H9 (cell line): Measurements from ENCODE around the gene ZHX3. TPM values are rescaled to one million over a fixed set of nuclear protein-coding genes. Genes with fewer than 3 reads are reported as not detected.

ENCODE experiments used
- DNase-seq: peaks from one replicate; pipeline ENCODE4 v3.0.0-alpha.2; 2017
- H2AFZ ChIP-seq: one replicate; pipeline ENCODE4 v1.6.1; 2013; ENCODE audit warnings: mild to moderate bottlenecking, low read length, control low read depth, moderate library complexity
- H2AK5ac ChIP-seq: 2 replicates; pipeline ENCODE4 v1.6.1; 2013; ENCODE audit warnings: low read length, control low read depth, mixed read lengths; ENCODE audit not compliant: insufficient read length
- H2BK120ac ChIP-seq: one replicate; pipeline ENCODE4 v1.6.1; 2013; ENCODE audit warnings: low read depth, mild to moderate bottlenecking, low read length, control low read depth, inconsistent platforms; ENCODE audit not compliant: poor library complexity, severe bottlenecking
- H2BK12ac ChIP-seq: 2 replicates; pipeline ENCODE4 v1.6.1; 2013; ENCODE audit warnings: low read length, control low read depth, mixed read lengths, low read depth; ENCODE audit not compliant: insufficient read length
- H2BK15ac ChIP-seq: 2 replicates; pipeline ENCODE4 v1.6.1; 2013; ENCODE audit warnings: low read depth, low read length, control low read depth
- H2BK20ac ChIP-seq: one replicate; pipeline ENCODE4 v1.6.1; 2013; ENCODE audit warnings: low read depth, mild to moderate bottlenecking, low read length, control low read depth, inconsistent platforms; ENCODE audit not compliant: poor library complexity, severe bottlenecking
- H2BK5ac ChIP-seq: 2 replicates; pipeline ENCODE4 v1.6.1; 2013; ENCODE audit warnings: low read length, control low read depth, mixed read lengths; ENCODE audit not compliant: insufficient read length
- H3K14ac ChIP-seq: 2 replicates; pipeline ENCODE4 v1.6.1; 2013; ENCODE audit warnings: low read length, control low read depth; ENCODE audit not compliant: insufficient read depth
- H3K18ac ChIP-seq: 2 replicates; pipeline ENCODE4 v1.6.1; 2013; ENCODE audit warnings: low read depth, mild to moderate bottlenecking, mixed read lengths, low read length, control low read depth; ENCODE audit not compliant: insufficient read length
- H3K23ac ChIP-seq: 2 replicates; pipeline ENCODE4 v1.6.1; 2013; ENCODE audit warnings: low read length, control low read depth, mixed read lengths, low read depth; ENCODE audit not compliant: insufficient read length
- H3K23me2 ChIP-seq: 2 replicates; pipeline ENCODE4 v1.6.1; 2013; ENCODE audit warnings: low read depth, mild to moderate bottlenecking, mixed read lengths, low read length, control low read depth; ENCODE audit not compliant: insufficient read length, poor library complexity, severe bottlenecking
- H3K27ac ChIP-seq: 2 replicates; pipeline ENCODE4 v1.5.1; 2013; ENCODE audit warnings: low read length, control low read depth, mixed read lengths, low read depth; ENCODE audit not compliant: insufficient read length
- H3K27me3 ChIP-seq: 2 replicates; pipeline ENCODE4 v1.6.1; 2013; ENCODE audit warnings: low read length, control low read depth, inconsistent platforms; ENCODE audit not compliant: insufficient read depth
- H3K4ac ChIP-seq: 2 replicates; pipeline ENCODE4 v1.6.1; 2013; ENCODE audit warnings: low read depth, mild to moderate bottlenecking, control low read depth, inconsistent platforms, low read length, moderate library complexity
- H3K4me1 ChIP-seq: 2 replicates; pipeline ENCODE4 v1.6.1; 2013; ENCODE audit warnings: low read length, control low read depth, inconsistent platforms; ENCODE audit not compliant: insufficient read depth
- H3K4me2 ChIP-seq: 2 replicates; pipeline ENCODE4 v1.6.1; 2013; ENCODE audit warnings: low read length, control low read depth, mixed read lengths; ENCODE audit not compliant: insufficient read length, insufficient read depth
- H3K56ac ChIP-seq: 2 replicates; pipeline ENCODE4 v1.6.1; 2013; ENCODE audit warnings: low read depth, mild to moderate bottlenecking, mixed read lengths, low read length, control low read depth; ENCODE audit not compliant: insufficient read length
- H3K79me1 ChIP-seq: 2 replicates; pipeline ENCODE4 v1.6.1; 2013; ENCODE audit warnings: low read depth, mild to moderate bottlenecking, moderate library complexity, low read length, control low read depth, inconsistent platforms; ENCODE audit not compliant: insufficient read depth, poor library complexity, severe bottlenecking
- H3K79me2 ChIP-seq: 2 replicates; pipeline ENCODE4 v1.6.1; 2013; ENCODE audit warnings: low read length, control low read depth, inconsistent platforms; ENCODE audit not compliant: insufficient read depth
- H3K9ac ChIP-seq: 2 replicates; pipeline ENCODE4 v1.6.1; 2013; ENCODE audit warnings: low read length, control low read depth, mixed read lengths; ENCODE audit not compliant: insufficient read length; ENCODE audit errors: extremely low read depth
- H3K9me3 ChIP-seq: one replicate; pipeline ENCODE4 v1.6.1; 2013; ENCODE audit warnings: low read depth, low read length, inconsistent platforms; ENCODE audit not compliant: control insufficient read depth
- H3T11ph ChIP-seq: one replicate; pipeline ENCODE4 v1.6.1; 2013; ENCODE audit warnings: mild to moderate bottlenecking, low read length, control low read depth, inconsistent platforms
- H4K20me1 ChIP-seq: one replicate; pipeline ENCODE4 v1.6.1; 2013; ENCODE audit not compliant: control insufficient read depth, insufficient read length, insufficient read depth
- H4K5ac ChIP-seq: 2 replicates; pipeline ENCODE4 v1.6.1; 2013; ENCODE audit warnings: low read depth, mild to moderate bottlenecking, mixed read lengths, low read length, control low read depth; ENCODE audit not compliant: insufficient read length
- H4K8ac ChIP-seq: replicated peaks from 2 replicates; pipeline ENCODE4 v1.6.1; 2013; ENCODE audit warnings: low read length, control low read depth, mixed read lengths, low read depth; ENCODE audit not compliant: insufficient read length
- H4K91ac ChIP-seq: 2 replicates; pipeline ENCODE4 v1.6.1; 2013; ENCODE audit warnings: low read depth, mild to moderate bottlenecking, moderate library complexity, mixed read lengths, low read length, control low read depth; ENCODE audit not compliant: insufficient read length
- H3K27ac Mint-ChIP-seq, 3 experiments: 2 replicates in 2 of 3; 3 replicates in 1 of 3; pipeline ENCODE4 v1.8.0; 2020 to 2021; ENCODE audit warnings: mixed read lengths in 3 of 3, mild to moderate bottlenecking in 1 of 3, moderate library complexity in 1 of 3
- H3K27me3 Mint-ChIP-seq: 2 replicates; pipeline ENCODE4 v1.8.0; 2021; ENCODE audit warnings: low read depth, mild to moderate bottlenecking, moderate library complexity, mixed read lengths
- H3K36me3 Mint-ChIP-seq, 3 experiments: 2 replicates in 2 of 3; 3 replicates in 1 of 3; pipeline ENCODE4 v1.8.0; 2020 to 2021; ENCODE audit warnings: low read depth in 3 of 3, mixed read lengths in 3 of 3; ENCODE audit not compliant: insufficient read depth in 1 of 3
- H3K4me1 Mint-ChIP-seq, 2 experiments: 2 replicates each; pipeline ENCODE4 v1.8.0; 2020; ENCODE audit warnings: mixed read lengths in 2 of 2
- H3K4me3 Mint-ChIP-seq, 2 experiments: 2 replicates in 1 of 2; 3 replicates in 1 of 2; pipeline ENCODE4 v1.8.0; 2020 to 2021; ENCODE audit warnings: mild to moderate bottlenecking in 2 of 2, mixed read lengths in 2 of 2, moderate library complexity in 1 of 2
- H3K9me3 Mint-ChIP-seq, 2 experiments: 2 replicates in 1 of 2; 3 replicates in 1 of 2; pipeline ENCODE4 v1.8.0; 2020; ENCODE audit warnings: mild to moderate bottlenecking in 2 of 2, mixed read lengths in 2 of 2, moderate library complexity in 1 of 2
- CTCF ChIP-seq: fragments of 200-600 bp; sonication (generic); conservative IDR thresholded peaks from 3 replicates; pipeline ENCODE4 v1.8.0; 2021; ENCODE audit warnings: antibody characterized with exemption, mild to moderate bottlenecking
- WGBS: extraction: QIAGEN DNeasy Blood & Tissue Kit; methylation state at CpG from one replicate; pipeline ENCODE4 v1.1.7; 2013; ENCODE audit warnings: missing lambda C conversion rate, low lambda C conversion rate, mixed read lengths; ENCODE audit not compliant: insufficient read length; ENCODE audit errors: extremely low coverage; 5-methylcytosine and 5-hydroxymethylcytosine counted together
- total RNA-seq: library from RNA; stranded (reverse); gene quantifications from 2 replicates; pipeline ENCODE4 v1.2.1, GENCODE V29; 2021

Gene ZHX3
- total RNA-seq, 1 experiment from 2014 or later, result 4.4 TPM

- no peak overlapping the region for H2AFZ ChIP-seq
- no peak overlapping the region for H4K5ac ChIP-seq
- H3K27ac ChIP-seq, result no peak overlapping the region
- H3K4ac ChIP-seq, result no peak overlapping the region
- H3K27me3 ChIP-seq, result no peaks in the 10 kb centered on the region
- TF ChIP-seq CTCF, result no peak
- H4K8ac ChIP-seq, result no peak overlapping the region
- H2BK12ac ChIP-seq, result no peak overlapping the region
- no peak overlapping the region for H2BK15ac ChIP-seq
- Mint-ChIP-seq H3K27me3 (no peaks in the 10 kb centered on the region; the same call in none of the 2 replicates), H3K36me3 (no peaks in the 10 kb centered on the region), H3K27ac (no peak overlapping the region), H3K4me1 (no peaks in the 10 kb centered on the region), H3K9me3 (no peaks in the 10 kb centered on the region), H3K4me3 (no peak overlapping the region)
- H3K9me3 ChIP-seq, result no peaks in the 10 kb centered on the region
- no peak overlapping the region for H2BK120ac ChIP-seq
- H3K56ac ChIP-seq, result no peak overlapping the region
- H3K79me1 ChIP-seq, result no peaks in the 10 kb centered on the region
- no CpG with 5 or more reads among the region's 5 CpGs for WGBS
- H4K20me1 ChIP-seq, result no peaks in the 10 kb centered on the region
- no peak overlapping the region for H3K18ac ChIP-seq
- H3K23me2 ChIP-seq, result peaks cover 2% of the 10 kb centered on the region
- no peak overlapping the region for H2BK20ac ChIP-seq
- H3K4me2 ChIP-seq, result no peak overlapping the region
- no peak overlapping the region for H2BK5ac ChIP-seq
- no peak overlapping the region for H2AK5ac ChIP-seq
- no peak overlapping the region for H4K91ac ChIP-seq
- H3K14ac ChIP-seq, result no peak overlapping the region
- no peak overlapping the region for H3K9ac ChIP-seq
- no peak overlapping the region for H3K23ac ChIP-seq
- no peak overlapping the region for H3T11ph ChIP-seq
- DNase-seq, result no peak
- H3K4me1 ChIP-seq, result no peaks in the 10 kb centered on the region
- no peaks in the 10 kb centered on the region for H3K79me2 ChIP-seq
Observed at GRCh38 chr20:41256516-41256915, 61.0 kb downstream of the ZHX3 start.
